Measurements from ENCODE around the gene CAB39L. TPM values are rescaled to one million over a fixed set of nuclear protein-coding genes. Genes with fewer than 3 reads are reported as not detected.

Gene CAB39L
- total RNA-seq, 1 experiment from 2014 or later = 6.6 TPM

- ChIA-PET CTCF (no interaction called here), POLR2A (no interaction called here)
- H3K36me3 ChIP-seq (ENCODE audit: control insufficient read depth, insufficient read depth, low read length) = no peaks in the 10 kb centered on the region; the same call in 1 of the 2 replicates
- no peaks in the 10 kb centered on the region for H3K4me1 ChIP-seq (ENCODE audit: control insufficient read depth, insufficient read depth, low read length)
- in situ Hi-C loops (cut with HindIII; ENCODE audit: low pct_unique_long_range_greater_than_20kb, low sequenced_read_pairs) (no loop called here), intact Hi-C loops (cut with micrococcal nuclease; ENCODE audit: unreplicated experiment) (no loop called here)
- no peaks in the 10 kb centered on the region for H3K9me3 ChIP-seq (ENCODE audit: control insufficient read depth, insufficient read depth, low read depth, low read length)
- no peak for DNase-seq (ENCODE audit: low read depth, low spot score)
- H3K27me3 ChIP-seq (ENCODE audit: control insufficient read depth, insufficient read depth, low read length) = no peaks in the 10 kb centered on the region
- no TSS peak for BruUV-seq (replicated peaks)
- H3K27ac ChIP-seq (ENCODE audit: low read length) = no peak overlapping the region
- ATAC-seq = no peak
- TF ChIP-seq TCF7L2 (IDR thresholded peaks at IDR 0.05; ENCODE audit: low read depth, low read length) (no peak), CTCF (IDR thresholded peaks at IDR 0.05) (no peak), SIN3A (IDR thresholded peaks at IDR 0.05; ENCODE audit: borderline replicate concordance, insufficient read depth, low read depth, low read length) (no peak), REST (IDR thresholded peaks at IDR 0.05; ENCODE audit: insufficient read depth in 1 of 2, low read depth in 2 of 2, low read length in 1 of 2) (no peak), POLR2AphosphoS5 (IDR thresholded peaks at IDR 0.05; ENCODE audit: low read depth, low read length) (no peak)
- no peak overlapping the region for H3K4me3 ChIP-seq (ENCODE audit: low read depth in 2 of 2, low read length in 2 of 2)
Observed at GRCh38 chr13:49262634-49263033, 181.2 kb downstream of the CAB39L start.

GRCh38 chr13:49259586-49259985 is 184.3 kb downstream of the CAB39L start:
- Histone ChIP-seq H3K9me3 (ENCODE audit: control insufficient read depth, insufficient read depth, low read depth, low read length) (no peaks in the 10 kb centered on the region), H3K4me3 (ENCODE audit: low read depth in 2 of 2, low read length in 2 of 2) (no peak overlapping the region), H3K27ac (ENCODE audit: low read length) (no peak overlapping the region), H3K36me3 (ENCODE audit: control insufficient read depth, insufficient read depth, low read length) (no peaks in the 10 kb centered on the region; the same call in 1 of the 2 replicates), H3K27me3 (ENCODE audit: control insufficient read depth, insufficient read depth, low read length) (no peaks in the 10 kb centered on the region), H3K4me1 (ENCODE audit: control insufficient read depth, insufficient read depth, low read length) (no peaks in the 10 kb centered on the region)
- ATAC-seq (no peak), DNase-seq (ENCODE audit: low read depth, low spot score) (no peak)
- POLR2A ChIA-PET = no interaction called here
- TF ChIP-seq TCF7L2 (IDR thresholded peaks at IDR 0.05; ENCODE audit: low read depth, low read length) = no peak
- TF ChIP-seq SIN3A (IDR thresholded peaks at IDR 0.05; ENCODE audit: borderline replicate concordance, insufficient read depth, low read depth, low read length) = no peak
- no peak for TF ChIP-seq CTCF (IDR thresholded peaks at IDR 0.05)
- TF ChIP-seq REST (IDR thresholded peaks at IDR 0.05; ENCODE audit: insufficient read depth in 1 of 2, low read depth in 2 of 2, low read length in 1 of 2) = no peak
- no peak for TF ChIP-seq POLR2AphosphoS5 (IDR thresholded peaks at IDR 0.05; ENCODE audit: low read depth, low read length)
- CTCF ChIA-PET = no interaction called here
- BruUV-seq (replicated peaks) = no TSS peak
- in situ Hi-C loops (cut with HindIII; ENCODE audit: low pct_unique_long_range_greater_than_20kb, low sequenced_read_pairs) = no loop called here
- intact Hi-C loops (cut with micrococcal nuclease; ENCODE audit: unreplicated experiment) = no loop called here

Other genes with a start within 250 kb of the CAB39L start
- gene MLNR, start 223.7 kb downstream of the CAB39L start, total RNA-seq (2021; ENCODE audit: unreplicated experiment) = 0.62 TPM
- gene CDADC1, start 196.1 kb downstream of the CAB39L start, total RNA-seq (2021; ENCODE audit: unreplicated experiment) = 11.8 TPM
- gene SETDB2, start 210 bp upstream of the CAB39L start, total RNA-seq (2021; ENCODE audit: unreplicated experiment) = 6.1 TPM
- 15.7 TPM for gene PHF11, start 51.9 kb upstream of the CAB39L start, total RNA-seq (2021; ENCODE audit: unreplicated experiment)
- 14.8 TPM for gene RCBTB1, start 141.5 kb upstream of the CAB39L start, total RNA-seq (2021; ENCODE audit: unreplicated experiment)
- not detected for gene ARL11, start 184.4 kb upstream of the CAB39L start, total RNA-seq (2021; ENCODE audit: unreplicated experiment)
- 60.9 TPM for gene EBPL, start 247.4 kb upstream of the CAB39L start, total RNA-seq (2021; ENCODE audit: unreplicated experiment)

Measured in Panc1 (cell line).